Keratinocyte (primary cell): ENCODE measurements around the gene PDZRN3. TPM values are rescaled to one million over a fixed set of nuclear protein-coding genes. Genes with fewer than 3 reads are reported as not detected.

Experiments used
- DNase-seq: peaks from one replicate; pipeline ENCODE4 v3.0.0-alpha.2; 2011; ENCODE audit warnings: low read depth, missing footprints, low spot score
- FAIRE-seq: peaks from 2 replicates; lab custom pipeline; 2011; peaks lifted over from hg19 to GRCh38; lab: Jason Lieb, UNC
- H2AFZ ChIP-seq: 2 replicates; pipeline ENCODE4 v1.6.0; 2012; ENCODE audit warnings: low read length, control low read depth, inconsistent platforms; ENCODE audit not compliant: control insufficient read depth
- H3K27ac ChIP-seq: 2 replicates; pipeline ENCODE4 v1.5.1; 2011; ENCODE audit warnings: low read length; ENCODE audit not compliant: control insufficient read depth, insufficient read depth
- H3K27me3 ChIP-seq: 3 replicates; pipeline ENCODE4 v1.6.0; 2011; ENCODE audit warnings: low read length; ENCODE audit not compliant: control insufficient read depth, insufficient read depth; ENCODE audit errors: extremely low read depth
- H3K36me3 ChIP-seq, 2 experiments: 2 replicates in 1 of 2; 3 replicates in 1 of 2; pipeline ENCODE4 v1.5.1; 2011; ENCODE audit warnings: low read length in 2 of 2, mild to moderate bottlenecking in 1 of 2; ENCODE audit not compliant: control insufficient read depth in 2 of 2, insufficient read depth in 2 of 2; ENCODE audit errors: extremely low read depth in 1 of 2
- H3K4me1 ChIP-seq: 3 replicates; pipeline ENCODE4 v1.5.1; 2011; ENCODE audit warnings: low read length; ENCODE audit not compliant: control insufficient read depth, insufficient read depth; ENCODE audit errors: extremely low read depth
- H3K4me2 ChIP-seq: 3 replicates; pipeline ENCODE4 v1.6.0; 2011; ENCODE audit warnings: low read depth, low read length; ENCODE audit not compliant: control insufficient read depth, insufficient read depth; ENCODE audit errors: extremely low read depth
- H3K4me3 ChIP-seq, 3 experiments: fragments of 200-600 bp in 1 of 3; sonication (generic) in 1 of 3; 2 replicates in 2 of 3; 3 replicates in 1 of 3; pipeline ENCODE4 v1.5.1; 2011 to 2016; ENCODE audit warnings: low read length in 3 of 3, mild to moderate bottlenecking in 3 of 3, control low read depth in 2 of 3, inconsistent platforms in 1 of 3, low read depth in 1 of 3, mixed read lengths in 1 of 3, mixed run types in 1 of 3, moderate library complexity in 1 of 3; ENCODE audit not compliant: control insufficient read depth in 2 of 3, insufficient read depth in 2 of 3; ENCODE audit errors: extremely low read depth in 1 of 3
- H3K79me2 ChIP-seq: 2 replicates; pipeline ENCODE4 v1.6.0; 2012; ENCODE audit warnings: low read length; ENCODE audit not compliant: control insufficient read depth, insufficient read depth
- H3K9ac ChIP-seq: 3 replicates; pipeline ENCODE4 v1.6.0; 2011; ENCODE audit warnings: low read length; ENCODE audit not compliant: control insufficient read depth, insufficient read depth; ENCODE audit errors: extremely low read depth
- H3K9me1 ChIP-seq: 3 replicates; pipeline ENCODE4 v1.6.0; 2011; ENCODE audit warnings: low read length; ENCODE audit not compliant: control insufficient read depth, insufficient read depth; ENCODE audit errors: extremely low read depth
- H3K9me3 ChIP-seq: 2 replicates; pipeline ENCODE4 v1.5.1; 2012; ENCODE audit warnings: low read depth, low read length; ENCODE audit not compliant: control insufficient read depth
- H4K20me1 ChIP-seq: 3 replicates; pipeline ENCODE4 v1.6.0; 2011; ENCODE audit warnings: low read length; ENCODE audit not compliant: control insufficient read depth, insufficient read depth; ENCODE audit errors: extremely low read depth
- CTCF ChIP-seq, 3 experiments: IDR thresholded peaks in 1 of 3; conservative IDR thresholded peaks in 1 of 3; optimal IDR thresholded peaks in 1 of 3; 2 replicates in 2 of 3; 3 replicates in 1 of 3; pipeline versions ENCODE3 to v1.5.1; 2011; ENCODE audit warnings: low read length in 3 of 3, mild to moderate bottlenecking in 3 of 3, moderate library complexity in 2 of 3, control low read depth in 1 of 3, inconsistent platforms in 1 of 3; ENCODE audit not compliant: insufficient read depth in 2 of 3; ENCODE audit errors: extremely low read depth in 1 of 3
- EZH2 ChIP-seq: IDR thresholded peaks from one replicate; pipeline ENCODE4 v1.6.1; 2012; ENCODE audit warnings: inconsistent platforms, mild to moderate bottlenecking, low read length, moderate library complexity
- dilution Hi-C: fragments of 300-500 bp; cut with MboI; formaldehyde crosslinking; loops from one replicate; pipeline ENCODE4 v1.7.0; 2020; ENCODE audit warnings: low sequenced_read_pairs; ENCODE audit not compliant: extremely low pct_ligation_motif_present
- polyA plus RNA-seq, 5 experiments: library from polyadenylated mRNA; depleted of rRNA in 3 of 5; stranded (reverse) in 3 of 5; stranded (forward) in 1 of 5; unstranded in 1 of 5; fragments of >200 nt; gene quantifications; 1 replicate in 1 of 5; 2 replicates in 3 of 5; 3 replicates in 1 of 5; pipeline versions ENCODE4 v1.2.1 to v1.2.3, GENCODE V29; 2011 to 2012; ENCODE audit warnings: missing spikeins in 2 of 5, low read depth in 1 of 5, low replicate concordance in 1 of 5

The PDZRN3 gene
- polyA plus RNA-seq, 1 donor (not counting 4 experiments of a cell fraction or from before 2014, with no cell fraction given), result not detected

GRCh38 chr3:73664389-73664788, 39.6 kb upstream of the PDZRN3 start:
- H3K4me2 ChIP-seq, result no peak overlapping the region
- H4K20me1 ChIP-seq, result no peaks in the 10 kb centered on the region
- no peaks in the 10 kb centered on the region for H3K4me1 ChIP-seq
- H2AFZ ChIP-seq, result no peak overlapping the region
- H3K79me2 ChIP-seq, result no peaks in the 10 kb centered on the region
- H3K36me3 ChIP-seq, result no peaks in the 10 kb centered on the region
- DNase-seq (no peak), FAIRE-seq (no peak)
- H3K27me3 ChIP-seq, result no peaks in the 10 kb centered on the region
- no peak overlapping the region for H3K27ac ChIP-seq
- dilution Hi-C loops, result no loop called here
- no peak overlapping the region for H3K4me3 ChIP-seq
- TF ChIP-seq EZH2 (no peak), CTCF (optimal IDR thresholded peaks at IDR 0.05 in 1 of 3, IDR thresholded peaks at IDR 0.05 in 1 of 3, conservative IDR thresholded peaks at IDR 0.05 in 1 of 3; ENCODE audit: extremely low read depth in 1 of 3, insufficient read depth in 2 of 3, low read length in 3 of 3) (no peak)
- H3K9me3 ChIP-seq, result no peaks in the 10 kb centered on the region
- H3K9me1 ChIP-seq, result no peaks in the 10 kb centered on the region
- no peak overlapping the region for H3K9ac ChIP-seq

DNA sequence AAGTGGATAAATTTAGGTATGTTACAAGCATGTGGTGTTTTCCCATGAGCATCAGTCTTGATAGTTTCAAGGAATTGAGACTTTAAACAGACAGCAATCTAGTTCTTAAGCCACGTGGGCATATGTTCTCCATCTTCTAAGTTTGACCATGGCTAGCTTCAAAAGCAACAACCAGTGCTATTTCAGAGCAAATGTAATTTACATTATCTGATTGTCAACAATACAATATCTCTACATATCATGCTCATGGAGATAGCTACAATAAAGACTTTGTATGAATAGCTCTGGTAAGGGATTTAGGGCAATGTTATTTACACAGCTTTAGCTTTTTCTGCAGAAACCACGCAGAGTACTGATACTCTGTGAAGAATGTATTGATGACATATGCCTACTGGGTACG, 38.8 kb upstream of the PDZRN3 start:
- Histone ChIP-seq H3K9me1 (no peaks in the 10 kb centered on the region), H4K20me1 (no peaks in the 10 kb centered on the region), H3K4me1 (no peaks in the 10 kb centered on the region), H3K36me3 (no peaks in the 10 kb centered on the region), H2AFZ (no peak overlapping the region), H3K9ac (no peak overlapping the region), H3K4me3 (no peak overlapping the region), H3K27ac (no peak overlapping the region), H3K27me3 (no peaks in the 10 kb centered on the region), H3K4me2 (no peak overlapping the region), H3K79me2 (no peaks in the 10 kb centered on the region), H3K9me3 (no peaks in the 10 kb centered on the region)
- TF ChIP-seq EZH2 (no peak), CTCF (optimal IDR thresholded peaks at IDR 0.05 in 1 of 3, IDR thresholded peaks at IDR 0.05 in 1 of 3, conservative IDR thresholded peaks at IDR 0.05 in 1 of 3; ENCODE audit: extremely low read depth in 1 of 3, insufficient read depth in 2 of 3, low read length in 3 of 3) (no peak)
- DNase-seq, result no peak
- dilution Hi-C loops, result no loop called here
- no peak for FAIRE-seq
